ENCODE results near the gene SPRY1.

DNA sequence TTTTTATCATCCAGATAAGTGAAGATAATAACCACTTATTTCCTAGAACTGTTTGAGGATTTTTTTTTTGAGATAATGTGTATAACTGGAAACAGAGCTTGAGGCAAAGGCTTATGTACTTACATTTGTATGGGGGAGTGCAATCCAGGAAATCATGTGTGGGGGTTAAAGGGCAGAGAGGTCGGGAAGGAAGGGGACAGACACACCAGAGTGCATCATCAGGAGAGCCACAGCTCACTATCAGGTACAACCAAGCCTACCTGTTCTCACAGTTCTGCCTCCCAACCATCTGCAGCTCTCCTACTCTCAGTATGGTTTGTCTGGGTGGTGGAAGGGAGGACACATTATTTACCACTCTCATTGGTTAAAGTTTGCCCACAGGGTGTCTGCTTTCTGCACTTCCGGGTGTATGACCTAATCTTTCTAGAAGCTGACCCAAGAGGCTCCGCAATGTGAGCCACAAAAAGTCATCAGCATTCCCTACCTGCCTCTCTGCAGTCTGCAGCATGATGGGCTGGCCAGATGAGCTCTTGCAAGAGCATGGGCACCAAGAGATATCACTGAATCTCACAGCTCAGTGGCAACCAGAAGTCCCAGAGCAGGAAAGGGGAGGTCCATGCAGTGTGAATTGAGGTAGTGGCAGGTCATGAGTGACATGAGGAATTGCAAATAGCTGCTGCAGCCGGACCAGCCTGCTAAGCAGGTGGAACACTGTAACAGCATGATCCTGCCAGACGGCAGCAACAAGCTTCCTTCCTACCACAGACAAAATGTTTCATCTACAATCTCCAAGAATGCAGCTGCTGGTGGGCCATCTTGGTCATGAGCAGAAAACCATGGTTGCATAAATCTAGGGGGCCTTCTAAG is 36.9 kb upstream of the SPRY1 start:
- TF ChIP-seq POLR2AphosphoS5 (IDR thresholded peaks at IDR 0.05; ENCODE audit: low read depth, low read length) = no peak
- no peak for TF ChIP-seq POLR2A (IDR thresholded peaks at IDR 0.05; ENCODE audit: low read depth, low read length)
- TF ChIP-seq TAF1 (IDR thresholded peaks at IDR 0.05; ENCODE audit: low read depth, low read length) = no peak
- no peak for TF ChIP-seq PAX5 (IDR thresholded peaks at IDR 0.05; ENCODE audit: insufficient read depth, low read length, severe bottlenecking)
